ENCODE results near the gene HPSE2.

HPSE2 gene

GRCh38 chr10:98533746-98534445 is 701.8 kb downstream of the HPSE2 start:
- 95 to 99% methylated on average over 3 of the region's 3 CpGs for WGBS, 2 experiments
- H3K27ac ChIP-seq (ENCODE audit: insufficient read depth, low read depth, low read length, poor library complexity, severe bottlenecking), result no peak overlapping the region
- H3K27me3 ChIP-seq (ENCODE audit: control insufficient read depth, insufficient read depth, low read length, poor library complexity, severe bottlenecking), result no peaks in the 10 kb centered on the region
- H3K36me3 ChIP-seq (ENCODE audit: control insufficient read depth, insufficient read depth, low read length), result no peaks in the 10 kb centered on the region
- no peaks in the 10 kb centered on the region for H3K4me1 ChIP-seq (ENCODE audit: control insufficient read depth, insufficient read depth, low read length)
- no peak overlapping the region for H3K4me3 ChIP-seq (ENCODE audit: insufficient read depth, low read depth, low read length)
- H3K9me3 ChIP-seq (ENCODE audit: control insufficient read depth, low read length), result no peaks in the 10 kb centered on the region

DNA sequence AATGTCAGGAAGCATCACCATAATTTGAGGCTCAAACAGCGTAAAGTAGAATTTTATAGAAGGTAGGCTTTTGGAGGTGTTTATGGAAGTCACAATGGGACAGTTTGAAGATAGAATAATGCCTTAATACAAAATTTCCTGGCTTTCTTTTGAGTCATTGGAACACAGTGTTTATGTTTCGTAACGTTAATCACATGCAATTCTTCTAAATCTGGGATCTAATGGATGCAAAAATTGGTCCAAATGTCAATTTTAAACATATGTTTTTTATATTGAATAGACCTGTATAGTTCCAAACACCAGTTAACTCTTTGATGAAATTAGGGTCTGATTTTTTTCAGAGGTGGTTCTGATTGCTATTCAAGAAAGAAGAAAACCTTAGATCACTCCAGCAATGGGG is 702.4 kb downstream of the HPSE2 start:
- no peak overlapping the region for H3K27ac ChIP-seq (ENCODE audit: insufficient read depth, low read depth, low read length, poor library complexity, severe bottlenecking)
- WGBS, 2 experiments, result 67% methylated on average over 3 of the region's 3 CpGs
- H3K4me1 ChIP-seq (ENCODE audit: control insufficient read depth, insufficient read depth, low read length), result peaks cover 4% of the 10 kb centered on the region
- no peaks in the 10 kb centered on the region for H3K27me3 ChIP-seq (ENCODE audit: control insufficient read depth, insufficient read depth, low read length, poor library complexity, severe bottlenecking)
- H3K36me3 ChIP-seq (ENCODE audit: control insufficient read depth, insufficient read depth, low read length), result no peaks in the 10 kb centered on the region
- H3K4me3 ChIP-seq (ENCODE audit: insufficient read depth, low read depth, low read length), result no peak overlapping the region
- H3K9me3 ChIP-seq (ENCODE audit: control insufficient read depth, low read length), result no peaks in the 10 kb centered on the region

DNA sequence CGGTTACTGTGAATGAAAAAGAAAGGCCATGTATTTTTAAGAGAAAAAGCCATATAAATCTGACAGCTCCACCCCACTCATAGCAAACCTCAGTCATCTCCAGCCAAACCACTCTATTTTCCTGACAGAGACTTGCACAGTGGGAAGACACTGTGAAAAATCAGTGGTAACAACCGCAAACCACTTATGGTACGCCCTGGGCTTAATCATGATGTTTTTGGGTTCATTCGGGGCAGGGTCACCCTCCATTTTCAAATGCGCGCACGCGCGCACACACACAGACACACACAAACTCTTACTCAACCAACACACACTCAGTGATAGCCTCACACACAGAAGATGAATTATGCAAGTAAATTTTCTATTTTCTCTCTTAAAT is 706.9 kb downstream of the HPSE2 start:
- WGBS, 2 experiments, result 94 to 97% methylated on average over 9 of the region's 9 CpGs
- no peak overlapping the region for H3K4me3 ChIP-seq (ENCODE audit: insufficient read depth, low read depth, low read length)
- H3K27me3 ChIP-seq (ENCODE audit: control insufficient read depth, insufficient read depth, low read length, poor library complexity, severe bottlenecking), result no peaks in the 10 kb centered on the region

DNA sequence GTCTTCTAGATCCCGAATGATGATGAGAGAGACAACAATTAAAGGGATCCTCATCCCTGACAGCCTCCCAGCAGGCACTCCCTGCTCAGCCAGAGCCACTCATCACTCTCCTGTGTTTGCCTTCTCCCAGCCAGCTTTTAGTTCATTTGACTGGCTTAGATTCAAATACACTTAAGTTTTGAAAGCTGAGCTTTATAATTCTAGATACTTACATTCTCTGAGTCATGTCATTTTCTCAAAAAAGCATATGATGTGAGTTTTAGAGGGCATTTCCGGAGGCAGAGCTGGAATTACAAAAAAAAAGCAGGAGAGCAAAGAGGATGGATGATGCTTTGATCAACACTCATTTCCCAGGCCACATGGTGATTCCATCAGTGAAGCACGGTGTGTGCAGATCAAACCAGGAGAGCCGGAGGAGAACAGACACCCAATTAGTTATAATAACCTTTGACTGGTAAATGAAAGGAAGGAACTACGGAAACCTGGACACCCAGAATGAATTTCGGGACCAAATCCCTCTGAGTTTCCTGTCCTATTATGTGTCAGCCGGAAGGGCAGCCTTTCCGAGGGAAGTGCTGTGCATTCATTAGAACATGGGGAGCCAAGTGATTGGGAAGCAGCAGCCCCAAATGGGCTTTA is 707.4 kb downstream of the HPSE2 start:
- no peaks in the 10 kb centered on the region for H3K27me3 ChIP-seq (ENCODE audit: control insufficient read depth, insufficient read depth, low read length, poor library complexity, severe bottlenecking)

More for the DNA sequence above, 706.9 kb downstream of the HPSE2 start:
- H3K27ac ChIP-seq (ENCODE audit: insufficient read depth, low read depth, low read length, poor library complexity, severe bottlenecking), result no peak overlapping the region
- H3K4me1 ChIP-seq (ENCODE audit: control insufficient read depth, insufficient read depth, low read length), result peaks cover 11% of the 10 kb centered on the region
- H3K36me3 ChIP-seq (ENCODE audit: control insufficient read depth, insufficient read depth, low read length), result no peaks in the 10 kb centered on the region
- no peaks in the 10 kb centered on the region for H3K9me3 ChIP-seq (ENCODE audit: control insufficient read depth, low read length)

GRCh38 chr10:98525969-98526368 is 709.7 kb downstream of the HPSE2 start:
- Histone ChIP-seq H3K36me3 (ENCODE audit: control insufficient read depth, insufficient read depth, low read length) (no peaks in the 10 kb centered on the region), H3K9me3 (ENCODE audit: control insufficient read depth, low read length) (no peaks in the 10 kb centered on the region), H3K4me1 (ENCODE audit: control insufficient read depth, insufficient read depth, low read length) (peaks cover 11% of the 10 kb centered on the region), H3K27me3 (ENCODE audit: control insufficient read depth, insufficient read depth, low read length, poor library complexity, severe bottlenecking) (no peaks in the 10 kb centered on the region), H3K27ac (ENCODE audit: insufficient read depth, low read depth, low read length, poor library complexity, severe bottlenecking) (no peak overlapping the region), H3K4me3 (ENCODE audit: insufficient read depth, low read depth, low read length) (no peak overlapping the region)
- WGBS, 2 experiments, result 90 to 95% methylated on average over 3 of the region's 3 CpGs

More for the DNA sequence above, 707.4 kb downstream of the HPSE2 start:
- WGBS, 2 experiments, result 75 to 76% methylated on average over 8 of the region's 8 CpGs
- H3K27ac ChIP-seq (ENCODE audit: insufficient read depth, low read depth, low read length, poor library complexity, severe bottlenecking), result no peak overlapping the region
- H3K4me3 ChIP-seq (ENCODE audit: insufficient read depth, low read depth, low read length), result no peak overlapping the region
- no peaks in the 10 kb centered on the region for H3K9me3 ChIP-seq (ENCODE audit: control insufficient read depth, low read length)
- peaks cover 11% of the 10 kb centered on the region for H3K4me1 ChIP-seq (ENCODE audit: control insufficient read depth, insufficient read depth, low read length)
- no peaks in the 10 kb centered on the region for H3K36me3 ChIP-seq (ENCODE audit: control insufficient read depth, insufficient read depth, low read length)

DNA sequence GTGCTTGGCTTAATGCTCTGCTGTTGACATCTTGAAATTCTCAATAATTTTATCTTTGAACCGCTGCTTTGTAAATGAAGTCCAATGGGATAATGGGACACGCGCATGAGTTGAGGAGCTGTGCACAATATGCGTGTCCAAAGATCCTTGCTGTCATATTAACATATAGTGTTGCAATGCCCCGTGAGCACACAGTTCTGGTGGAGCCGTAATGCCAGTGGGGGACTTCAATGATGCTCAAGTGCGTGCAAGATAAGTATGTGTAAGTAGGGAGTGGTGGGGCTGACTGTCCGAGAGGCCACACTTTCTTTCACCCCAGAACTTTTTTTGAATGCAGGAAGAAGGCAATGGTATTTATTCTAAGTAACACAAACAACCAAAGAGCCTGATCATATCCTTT is 711.5 kb downstream of the HPSE2 start:
- H3K9me3 ChIP-seq (ENCODE audit: control insufficient read depth, low read length), result no peaks in the 10 kb centered on the region
- peaks cover 18% of the 10 kb centered on the region for H3K4me1 ChIP-seq (ENCODE audit: control insufficient read depth, insufficient read depth, low read length)
- H3K27me3 ChIP-seq (ENCODE audit: control insufficient read depth, insufficient read depth, low read length, poor library complexity, severe bottlenecking), result no peaks in the 10 kb centered on the region
- no peak overlapping the region for H3K27ac ChIP-seq (ENCODE audit: insufficient read depth, low read depth, low read length, poor library complexity, severe bottlenecking)
- H3K4me3 ChIP-seq (ENCODE audit: insufficient read depth, low read depth, low read length), result no peak overlapping the region
- no peaks in the 10 kb centered on the region for H3K36me3 ChIP-seq (ENCODE audit: control insufficient read depth, insufficient read depth, low read length)
- 95 to 99% methylated on average over 7 to 8 of the region's 8 CpGs for WGBS, 2 experiments

- Histone ChIP-seq H3K27me3 (ENCODE audit: control insufficient read depth, insufficient read depth, low read length, poor library complexity, severe bottlenecking) (no peaks in the 10 kb centered on the region), H3K9me3 (ENCODE audit: control insufficient read depth, low read length) (no peaks in the 10 kb centered on the region), H3K4me1 (ENCODE audit: control insufficient read depth, insufficient read depth, low read length) (peaks cover 7% of the 10 kb centered on the region), H3K36me3 (ENCODE audit: control insufficient read depth, insufficient read depth, low read length) (no peaks in the 10 kb centered on the region), H3K4me3 (ENCODE audit: insufficient read depth, low read depth, low read length) (no peak overlapping the region), H3K27ac (ENCODE audit: insufficient read depth, low read depth, low read length, poor library complexity, severe bottlenecking) (no peak overlapping the region)
- 74 to 96% methylated on average over 2 of the region's 2 CpGs for WGBS, 2 experiments
These were observed 715.8 kb downstream of the HPSE2 start for GRCh38 chr10:98519841-98520240.

GRCh38 chr10:98517672-98518071 is 718.0 kb downstream of the HPSE2 start:
- Histone ChIP-seq H3K9me3 (ENCODE audit: control insufficient read depth, low read length) (no peaks in the 10 kb centered on the region), H3K27me3 (ENCODE audit: control insufficient read depth, insufficient read depth, low read length, poor library complexity, severe bottlenecking) (no peaks in the 10 kb centered on the region), H3K4me1 (ENCODE audit: control insufficient read depth, insufficient read depth, low read length) (peaks cover 7% of the 10 kb centered on the region), H3K27ac (ENCODE audit: insufficient read depth, low read depth, low read length, poor library complexity, severe bottlenecking) (no peak overlapping the region), H3K36me3 (ENCODE audit: control insufficient read depth, insufficient read depth, low read length) (no peaks in the 10 kb centered on the region), H3K4me3 (ENCODE audit: insufficient read depth, low read depth, low read length) (no peak overlapping the region)
- WGBS, 2 experiments, result 47% methylated on average over 2 of the region's 2 CpGs

DNA sequence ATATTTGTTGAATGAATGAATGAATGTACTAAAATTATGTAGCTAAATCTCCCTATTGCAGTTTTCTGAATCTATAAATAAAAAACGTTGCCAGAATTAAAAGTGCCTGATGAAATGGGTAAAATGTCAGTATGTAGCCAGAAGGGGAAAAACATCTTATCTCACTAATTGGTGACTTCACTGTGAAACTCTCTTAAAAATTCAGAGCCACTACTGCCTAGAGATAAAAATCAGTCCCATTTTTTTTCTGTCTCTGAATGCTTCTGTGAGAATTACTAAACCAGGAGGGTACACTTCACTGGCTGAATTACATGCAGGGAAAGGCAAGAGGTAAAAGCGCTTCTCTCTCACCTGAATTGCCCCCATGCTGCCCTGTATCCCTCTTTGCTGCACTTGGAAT is 719.3 kb downstream of the HPSE2 start:
- H3K27ac ChIP-seq (ENCODE audit: insufficient read depth, low read depth, low read length, poor library complexity, severe bottlenecking), result no peak overlapping the region
- no peaks in the 10 kb centered on the region for H3K9me3 ChIP-seq (ENCODE audit: control insufficient read depth, low read length)
- H3K4me3 ChIP-seq (ENCODE audit: insufficient read depth, low read depth, low read length), result no peak overlapping the region
- no peaks in the 10 kb centered on the region for H3K27me3 ChIP-seq (ENCODE audit: control insufficient read depth, insufficient read depth, low read length, poor library complexity, severe bottlenecking)
- H3K4me1 ChIP-seq (ENCODE audit: control insufficient read depth, insufficient read depth, low read length), result peaks cover 7% of the 10 kb centered on the region
- no peaks in the 10 kb centered on the region for H3K36me3 ChIP-seq (ENCODE audit: control insufficient read depth, insufficient read depth, low read length)
- 91 to 100% methylated on average over 1 to 2 of the region's 2 CpGs for WGBS, 2 experiments

GRCh38 chr10:98513704-98514103 is 721.9 kb downstream of the HPSE2 start:
- H3K27ac ChIP-seq (ENCODE audit: insufficient read depth, low read depth, low read length, poor library complexity, severe bottlenecking), result no peak overlapping the region
- 95 to 100% methylated on average over 1 of the region's 1 CpG for WGBS, 2 experiments
- H3K27me3 ChIP-seq (ENCODE audit: control insufficient read depth, insufficient read depth, low read length, poor library complexity, severe bottlenecking), result no peaks in the 10 kb centered on the region
- H3K4me3 ChIP-seq (ENCODE audit: insufficient read depth, low read depth, low read length), result no peak overlapping the region
- no peaks in the 10 kb centered on the region for H3K4me1 ChIP-seq (ENCODE audit: control insufficient read depth, insufficient read depth, low read length)
- H3K36me3 ChIP-seq (ENCODE audit: control insufficient read depth, insufficient read depth, low read length), result no peaks in the 10 kb centered on the region
- no peaks in the 10 kb centered on the region for H3K9me3 ChIP-seq (ENCODE audit: control insufficient read depth, low read length)

All from ectodermal cell (in vitro differentiated cells).